ENCODE data around the gene DCAF17.

The DCAF17 gene

DNA sequence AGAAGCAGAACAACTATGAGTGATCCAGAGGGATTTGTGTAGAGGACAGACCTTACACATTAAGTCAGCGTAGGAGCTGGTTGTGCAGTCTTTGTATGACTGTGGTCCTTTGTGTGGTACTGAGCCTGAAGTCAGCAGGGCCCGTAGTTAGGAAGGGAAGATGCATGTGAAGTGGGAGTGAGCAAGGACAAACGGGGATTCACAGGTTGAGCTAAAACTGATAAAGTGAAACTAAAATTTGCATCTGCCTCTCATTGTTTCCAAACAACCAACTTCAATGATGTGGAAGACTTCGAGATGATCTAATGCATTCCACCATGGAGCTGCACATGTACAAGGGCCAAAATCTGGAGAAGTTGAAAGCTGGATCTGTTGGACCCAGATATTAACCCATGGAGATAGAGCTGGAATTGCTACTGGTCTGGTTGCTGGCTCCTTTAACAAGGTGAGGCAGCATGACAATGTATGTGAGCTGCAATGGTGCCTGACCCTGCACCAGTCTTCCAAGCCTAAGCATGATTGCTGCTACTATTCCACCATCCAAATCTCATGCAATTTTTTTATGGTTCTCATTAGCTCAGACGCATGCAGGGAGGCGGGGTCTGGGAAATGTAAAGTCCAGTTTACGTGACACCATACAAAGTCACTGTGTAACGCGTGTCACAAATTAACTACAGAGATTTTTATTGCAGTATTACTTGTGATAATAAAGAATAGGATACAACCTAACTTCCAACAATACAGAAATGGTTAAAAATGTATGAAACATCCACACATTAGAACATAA, 76.1 kb downstream of the DCAF17 start:
- CTCF ChIA-PET, result interaction anchor here (0.8 to 1.7 kb wide), 2 partner anchors 11 to 661 kb away, joined by 3 to 5 read pairs; partner anchors contain the start of gene CYBRD1

DNA sequence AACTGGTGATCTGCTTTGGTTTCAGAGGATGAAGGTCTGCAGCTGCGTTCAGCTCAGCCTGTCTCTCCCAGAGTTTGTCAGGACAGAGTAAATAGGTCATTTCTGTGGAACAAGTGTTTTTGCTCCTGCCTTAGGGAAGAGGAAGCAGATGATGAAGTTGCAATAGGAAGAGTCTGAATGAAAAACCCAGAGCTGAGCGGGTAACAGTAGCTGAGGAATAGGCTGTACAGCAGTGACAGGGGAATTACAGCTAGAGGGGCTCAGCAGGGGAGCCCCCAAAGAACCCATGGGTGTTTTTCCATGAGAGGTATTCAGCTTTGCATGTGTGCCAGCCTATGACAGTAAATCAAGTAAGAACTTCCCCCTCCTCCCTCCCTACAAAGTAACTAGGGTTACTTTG, 78.0 kb downstream of the DCAF17 start:
- ChIA-PET CTCF (no interaction called here), POLR2A (no interaction called here)
- no peak overlapping the region for H3K4me3 ChIP-seq (ENCODE audit: low read depth, low read length)
- TF ChIP-seq, protein P1, sequence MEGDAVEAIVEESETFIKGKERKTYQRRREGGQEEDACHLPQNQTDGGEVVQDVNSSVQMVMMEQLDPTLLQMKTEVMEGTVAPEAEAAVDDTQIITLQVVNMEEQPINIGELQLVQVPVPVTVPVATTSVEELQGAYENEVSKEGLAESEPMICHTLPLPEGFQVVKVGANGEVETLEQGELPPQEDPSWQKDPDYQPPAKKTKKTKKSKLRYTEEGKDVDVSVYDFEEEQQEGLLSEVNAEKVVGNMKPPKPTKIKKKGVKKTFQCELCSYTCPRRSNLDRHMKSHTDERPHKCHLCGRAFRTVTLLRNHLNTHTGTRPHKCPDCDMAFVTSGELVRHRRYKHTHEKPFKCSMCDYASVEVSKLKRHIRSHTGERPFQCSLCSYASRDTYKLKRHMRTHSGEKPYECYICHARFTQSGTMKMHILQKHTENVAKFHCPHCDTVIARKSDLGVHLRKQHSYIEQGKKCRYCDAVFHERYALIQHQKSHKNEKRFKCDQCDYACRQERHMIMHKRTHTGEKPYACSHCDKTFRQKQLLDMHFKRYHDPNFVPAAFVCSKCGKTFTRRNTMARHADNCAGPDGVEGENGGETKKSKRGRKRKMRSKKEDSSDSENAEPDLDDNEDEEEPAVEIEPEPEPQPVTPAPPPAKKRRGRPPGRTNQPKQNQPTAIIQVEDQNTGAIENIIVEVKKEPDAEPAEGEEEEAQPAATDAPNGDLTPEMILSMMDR (IDR thresholded peaks at IDR 0.05; ENCODE audit: insufficient read depth, low read length, missing control alignments), result no peak
- DNase-seq (ENCODE audit: low read depth, low spot score), result no peak

More for the DNA sequence above, 76.1 kb downstream of the DCAF17 start:
- DNase-seq (ENCODE audit: low read depth, low spot score), result no peak
- POLR2A ChIA-PET, result interaction anchor here (0.6 to 1.5 kb wide), 2 partner anchors 12 to 44 kb away, joined by 3 to 4 read pairs; partner anchors contain the start of gene CYBRD1
- TF ChIP-seq, protein P1 (IDR thresholded peaks at IDR 0.05; ENCODE audit: insufficient read depth, low read length, missing control alignments), result no peak
- H3K4me3 ChIP-seq (ENCODE audit: low read depth, low read length), result no peak overlapping the region

DNA sequence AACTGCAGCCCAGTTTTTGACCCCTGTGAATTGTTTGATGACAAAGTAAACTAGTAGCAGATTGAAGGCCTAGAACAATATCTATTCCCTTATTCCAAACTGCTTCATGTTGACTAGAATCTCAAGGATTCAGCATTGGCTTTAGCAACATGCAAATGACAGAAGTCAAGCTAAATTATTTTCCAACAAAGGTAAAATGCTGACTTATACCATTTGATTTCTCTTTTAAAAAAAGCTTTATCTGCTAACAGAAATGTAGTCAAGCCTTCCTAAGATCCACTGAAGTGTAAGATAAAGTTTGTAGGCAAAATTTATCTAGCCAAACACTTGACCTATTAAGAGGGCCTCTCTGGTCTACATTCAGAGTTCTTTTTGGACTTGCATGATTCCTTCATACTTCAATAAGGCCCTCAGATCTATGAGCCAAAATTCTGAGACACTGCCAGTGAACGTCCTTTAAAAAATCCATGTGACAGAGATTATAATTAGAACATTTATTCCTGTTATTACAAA, 78.7 kb downstream of the DCAF17 start:
- TF ChIP-seq, protein P1 (IDR thresholded peaks at IDR 0.05; ENCODE audit: insufficient read depth, low read length, missing control alignments), result no peak
- ChIA-PET CTCF (no interaction called here), POLR2A (no interaction called here)
- no peak for DNase-seq (ENCODE audit: low read depth, low spot score)
- no peak overlapping the region for H3K4me3 ChIP-seq (ENCODE audit: low read depth, low read length)

DNA sequence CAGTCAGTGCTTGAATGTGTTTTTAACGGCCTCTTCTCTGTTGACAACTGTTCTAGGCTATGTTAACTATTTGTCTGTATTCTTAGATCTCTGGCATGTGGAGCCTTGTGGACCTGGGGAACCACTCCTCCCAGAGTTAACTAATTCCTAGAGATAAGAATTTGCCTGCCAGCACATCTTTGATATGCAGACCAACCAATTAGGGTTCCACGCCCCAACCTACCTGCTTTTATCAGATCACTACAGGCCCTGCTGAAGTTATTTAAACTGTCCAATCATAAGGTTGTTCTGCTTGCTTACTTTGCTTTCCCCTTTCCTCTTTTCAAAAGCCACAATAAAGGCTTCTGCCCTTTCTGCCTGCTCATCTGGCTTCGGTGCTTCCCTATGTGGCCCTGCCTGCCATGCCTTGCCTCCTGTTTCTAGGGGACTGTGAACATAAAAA, 79.7 kb downstream of the DCAF17 start:
- no peak for DNase-seq (ENCODE audit: low read depth, low spot score)
- CTCF ChIA-PET, result no interaction called here

DNA sequence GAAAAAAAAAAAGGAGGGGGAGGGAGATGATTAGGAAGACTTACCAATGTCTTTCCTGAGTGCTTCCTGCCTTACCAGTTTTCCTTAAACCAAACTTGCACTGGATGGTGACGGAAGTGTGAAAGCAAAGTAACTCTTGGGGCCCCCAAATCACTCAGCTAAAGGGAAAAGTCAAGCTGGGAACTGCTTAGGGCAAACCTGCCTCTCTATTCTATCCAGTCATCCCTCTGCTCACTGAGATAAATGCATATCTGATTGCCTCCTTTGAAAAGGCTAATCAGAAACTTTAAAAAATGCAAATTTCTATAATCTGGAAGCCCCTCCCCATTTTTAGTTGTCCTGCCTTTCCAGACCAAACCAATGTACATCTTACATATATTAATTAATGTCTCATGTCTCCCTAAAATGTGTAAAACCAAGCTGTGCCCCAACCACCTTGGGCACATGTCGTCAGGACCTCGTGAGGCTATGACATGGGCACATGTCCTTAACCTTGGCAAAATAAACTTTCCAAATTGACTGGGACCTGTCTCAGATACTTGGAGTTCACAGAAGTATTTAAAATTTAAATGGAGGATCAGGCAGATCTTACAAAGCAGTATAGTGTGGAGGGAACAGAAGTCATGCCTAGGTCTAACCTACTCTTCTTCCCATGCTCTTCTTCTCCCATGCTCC, 81.0 kb downstream of the DCAF17 start:
- TF ChIP-seq, protein P1 (IDR thresholded peaks at IDR 0.05; ENCODE audit: insufficient read depth, low read length, missing control alignments), result no peak
- DNase-seq (ENCODE audit: low read depth, low spot score), result no peak
- ChIA-PET POLR2A (no interaction called here), CTCF (no interaction called here)
- H3K4me3 ChIP-seq (ENCODE audit: low read depth, low read length), result no peak overlapping the region

More for the DNA sequence above, 79.7 kb downstream of the DCAF17 start:
- H3K4me3 ChIP-seq (ENCODE audit: low read depth, low read length), result no peak overlapping the region
- TF ChIP-seq, protein P1 (IDR thresholded peaks at IDR 0.05; ENCODE audit: insufficient read depth, low read length, missing control alignments), result no peak
- POLR2A ChIA-PET, result no interaction called here

DNA sequence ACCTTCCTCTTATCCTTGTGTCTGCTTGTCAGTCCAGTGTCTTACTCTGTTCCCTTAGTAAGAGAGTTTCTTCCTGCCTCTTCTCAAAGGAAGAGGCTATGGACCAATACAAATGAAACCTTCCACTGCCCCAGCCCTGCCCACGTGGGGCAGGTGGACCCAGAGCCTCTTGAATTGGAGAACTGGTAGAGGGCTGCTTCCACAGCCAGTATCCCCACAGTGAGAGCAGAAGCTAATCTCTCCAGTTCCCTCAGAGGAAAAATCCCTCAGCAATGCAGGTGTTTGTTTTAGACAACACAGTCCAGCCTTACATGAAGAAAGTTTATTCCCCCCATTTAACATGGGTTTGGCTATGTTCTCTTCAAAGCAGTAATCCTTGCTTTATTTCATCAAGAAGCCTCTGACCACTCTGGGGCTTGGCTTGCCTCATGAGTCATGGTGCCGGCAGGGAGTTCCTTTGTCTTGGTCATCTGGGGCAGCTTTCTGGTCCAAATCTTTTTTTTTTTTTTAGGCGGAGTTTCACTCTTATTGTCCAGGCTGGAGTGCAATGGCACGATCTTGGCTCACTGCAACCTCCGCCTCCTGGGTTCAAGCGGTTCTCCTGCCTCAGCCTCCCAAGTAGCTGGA, 81.8 kb downstream of the DCAF17 start:
- CTCF ChIA-PET, result no interaction called here
- no peak for DNase-seq (ENCODE audit: low read depth, low spot score)
- TF ChIP-seq, protein P1 (IDR thresholded peaks at IDR 0.05; ENCODE audit: insufficient read depth, low read length, missing control alignments), result no peak
- POLR2A ChIA-PET, result no interaction called here
- H3K4me3 ChIP-seq (ENCODE audit: low read depth, low read length), result no peak overlapping the region

Data from AG04449 (cell line).